HT1080 (cell line): ENCODE results near the gene MYL10. TPM values are rescaled to one million over a fixed set of nuclear protein-coding genes. Genes with fewer than 3 reads are reported as not detected.
"Not testable (repeated sequence)": the region's sequence is repeated elsewhere in the genome, so short reads cannot be mapped to it uniquely, and the experiment has no call there.

Experiments used
- DNase-seq: peaks from one replicate; pipeline ENCODE4 v3.0.0-alpha.2; 2015; ENCODE audit warnings: low read depth
- total RNA-seq: library from RNA; depleted of rRNA; stranded (reverse); fragments of >200 nt; shearing (Covaris generic); gene quantifications from 2 replicates; pipeline ENCODE4 v1.2.3, GENCODE V29; 2014

Gene MYL10
- total RNA-seq, 1 experiment from 2014 or later, result not detected

DNA sequence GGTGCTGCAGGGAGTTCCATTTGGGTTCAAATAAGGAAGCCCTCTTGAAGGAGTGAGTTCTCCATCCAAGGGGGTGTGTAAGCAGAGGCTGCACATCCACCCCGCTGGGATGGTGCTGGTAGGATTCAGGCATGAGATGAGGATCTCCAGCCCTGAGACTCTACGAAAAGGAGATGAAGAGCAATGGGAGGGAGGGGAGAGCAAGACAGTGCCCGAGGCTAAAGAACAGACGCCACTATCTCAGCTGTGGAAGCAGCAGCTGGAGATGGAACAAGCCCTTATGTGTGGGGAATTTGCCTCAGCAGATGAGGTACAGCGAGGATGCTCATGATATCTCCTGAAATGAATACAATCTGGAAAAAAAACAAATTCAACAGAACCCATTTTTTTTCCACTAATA lies 28.1 kb upstream of the MYL10 start:
- DNase-seq, result no peak

DNA sequence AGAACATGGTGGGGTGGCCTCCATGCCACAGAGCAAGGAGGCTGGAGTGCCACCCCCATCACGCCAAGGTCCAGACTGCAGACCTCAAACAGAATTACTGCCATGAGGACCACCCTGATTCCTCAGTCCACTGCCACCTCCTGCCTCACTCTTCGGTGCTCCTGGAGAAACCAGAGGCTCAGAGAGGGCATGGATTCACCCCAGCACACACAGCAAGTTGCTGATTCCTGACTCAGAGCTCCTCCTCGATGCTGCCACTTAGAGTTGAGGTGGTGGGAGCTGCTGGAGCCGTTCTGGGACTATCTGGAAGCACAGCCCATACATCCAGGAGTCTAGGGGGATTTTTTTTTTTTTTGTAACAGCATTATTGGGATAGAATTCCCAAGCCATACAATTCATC lies 22.0 kb upstream of the MYL10 start:
- DNase-seq, result no peak

DNA sequence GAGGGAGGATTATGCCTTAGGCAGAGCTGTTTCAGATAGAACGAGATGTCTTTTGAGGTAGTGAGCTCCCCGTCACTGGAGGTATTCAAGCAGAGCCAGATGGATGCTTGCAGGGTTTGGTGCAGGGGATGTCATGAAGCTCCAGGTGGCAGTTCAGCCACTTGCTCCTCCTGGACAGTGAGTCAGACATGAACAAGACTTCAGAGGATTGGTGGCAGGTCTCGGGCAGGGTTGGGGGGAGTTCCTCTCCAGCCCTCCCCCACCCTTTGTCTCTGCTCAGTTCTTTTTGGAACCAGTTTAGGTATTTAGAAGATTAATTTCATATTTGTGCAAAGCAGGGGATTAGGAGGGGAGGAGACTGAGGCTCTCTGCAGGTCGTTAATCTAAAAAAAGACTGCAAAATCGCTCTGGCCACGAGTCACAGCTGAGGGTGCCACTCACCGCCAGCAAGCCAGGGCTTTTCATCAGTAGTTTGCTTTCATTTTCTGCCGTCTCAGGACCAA lies 21.5 kb upstream of the MYL10 start:
- DNase-seq, result no peak

DNA sequence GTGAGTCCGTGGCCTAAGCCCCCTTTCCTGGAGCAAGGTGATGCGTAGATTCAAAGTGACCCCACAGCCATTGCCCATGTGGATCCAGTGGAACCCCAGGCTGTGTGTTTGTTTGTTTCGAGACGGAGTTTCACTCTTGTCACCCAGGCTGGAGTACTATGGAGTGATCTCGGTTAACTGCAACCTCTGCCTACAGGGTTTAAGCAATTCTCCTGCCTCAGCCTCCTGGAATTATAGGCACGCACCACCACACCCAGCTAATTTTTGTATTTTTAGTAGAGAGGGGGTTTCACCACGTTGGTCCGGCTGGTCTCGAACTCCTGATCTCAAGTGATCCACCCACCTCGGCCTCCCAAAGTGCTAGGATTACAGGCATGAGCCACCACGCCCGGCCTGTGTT lies 18.8 kb upstream of the MYL10 start:
- not testable (repeated sequence) for DNase-seq

DNA sequence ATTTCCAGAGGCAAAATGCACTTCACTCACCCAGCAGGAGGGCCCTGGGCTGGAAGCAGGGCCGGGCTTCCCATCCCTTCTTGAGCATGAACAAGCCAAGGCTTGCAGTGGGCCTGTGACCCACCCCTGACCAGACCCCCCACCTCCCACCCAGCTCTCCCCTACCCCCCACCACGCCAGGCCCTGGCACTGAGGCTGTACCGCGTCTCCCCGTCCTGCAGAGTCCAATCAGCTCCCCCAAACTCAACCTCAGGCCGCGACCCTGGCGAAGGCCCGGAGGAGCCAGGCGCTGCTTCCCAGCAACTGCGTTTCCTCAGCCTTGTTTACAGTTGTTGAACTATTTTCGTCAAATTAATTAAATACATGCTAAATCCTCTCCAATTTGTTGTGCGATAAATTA lies 16.9 kb upstream of the MYL10 start:
- no peak for DNase-seq

DNA sequence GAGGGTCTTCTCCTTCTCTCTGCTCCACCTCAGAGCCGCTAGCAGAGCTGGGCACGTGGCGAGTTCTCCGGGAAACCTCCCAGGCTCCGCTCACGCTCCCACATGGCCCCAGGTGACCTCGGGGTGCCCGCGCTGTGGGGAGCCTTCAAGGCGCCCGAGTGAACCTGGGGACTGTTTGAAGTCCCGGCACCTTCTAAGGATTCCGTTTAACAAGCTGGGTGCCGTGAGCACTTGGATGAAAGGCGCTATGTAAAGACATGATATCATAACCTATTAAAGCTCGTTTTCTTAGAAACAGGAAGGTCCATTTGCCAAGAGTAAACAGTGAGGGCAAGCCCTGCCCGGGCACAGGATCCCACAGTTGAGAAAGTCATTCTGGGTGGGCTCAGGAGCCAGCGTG lies 15.8 kb upstream of the MYL10 start:
- DNase-seq, result no peak

DNA sequence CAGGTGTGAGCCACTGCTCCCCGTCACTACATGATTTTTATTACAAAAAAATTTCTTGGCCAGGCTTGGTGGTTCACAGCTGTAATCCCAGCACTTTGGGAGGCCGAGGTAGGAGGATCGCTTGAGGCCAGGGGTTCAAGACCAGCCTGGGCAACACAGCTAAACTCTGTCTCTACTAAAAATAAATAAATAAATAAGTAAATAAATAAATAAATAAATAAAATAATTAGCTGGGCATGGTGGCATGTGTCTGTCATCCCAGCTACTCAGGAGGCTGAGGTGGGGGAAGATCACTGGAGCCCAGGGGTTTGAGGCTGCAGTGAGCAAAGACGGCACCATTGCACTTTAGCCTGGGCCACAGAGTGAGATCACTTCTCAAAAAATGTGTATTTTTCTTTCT lies 10.0 kb upstream of the MYL10 start:
- not testable (repeated sequence) for DNase-seq

DNA sequence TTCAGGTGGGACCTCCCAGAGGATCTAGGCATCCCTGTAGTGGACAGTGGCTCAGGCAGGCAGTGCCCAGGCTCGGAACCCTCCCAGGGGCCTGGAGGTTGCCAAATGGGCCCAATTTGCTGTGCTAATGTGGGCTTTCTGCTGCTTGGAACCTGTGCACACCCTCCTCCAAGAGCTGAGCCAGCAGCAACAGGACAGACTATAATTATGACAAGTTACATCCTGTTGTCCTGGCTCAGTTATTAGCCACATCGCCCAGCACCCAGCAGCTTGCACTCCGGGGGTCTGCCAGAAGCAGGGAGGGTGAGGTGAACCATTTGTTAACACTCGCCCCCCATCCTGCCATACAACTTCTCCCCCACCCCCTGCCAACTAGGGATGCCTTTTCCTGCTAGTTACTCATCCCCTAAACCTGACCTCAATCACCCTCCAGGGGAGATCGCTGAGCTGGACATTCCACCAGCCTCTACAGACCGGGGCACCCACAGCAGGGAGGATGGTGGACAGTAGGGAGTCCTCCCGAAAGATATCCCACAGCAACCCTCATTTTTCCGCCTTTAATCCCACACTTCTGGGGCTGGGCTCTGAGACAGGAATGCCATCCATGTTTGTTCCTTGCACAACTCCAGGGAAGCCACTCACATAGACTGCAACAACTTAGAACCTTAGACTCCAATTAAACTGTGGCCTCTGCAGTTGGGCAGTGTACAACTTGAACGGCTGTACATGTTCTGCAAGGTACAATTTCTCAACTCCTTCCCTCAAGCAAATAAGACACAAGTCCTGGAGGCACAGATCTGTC lies 7.9 kb upstream of the MYL10 start:
- DNase-seq, result no peak

DNA sequence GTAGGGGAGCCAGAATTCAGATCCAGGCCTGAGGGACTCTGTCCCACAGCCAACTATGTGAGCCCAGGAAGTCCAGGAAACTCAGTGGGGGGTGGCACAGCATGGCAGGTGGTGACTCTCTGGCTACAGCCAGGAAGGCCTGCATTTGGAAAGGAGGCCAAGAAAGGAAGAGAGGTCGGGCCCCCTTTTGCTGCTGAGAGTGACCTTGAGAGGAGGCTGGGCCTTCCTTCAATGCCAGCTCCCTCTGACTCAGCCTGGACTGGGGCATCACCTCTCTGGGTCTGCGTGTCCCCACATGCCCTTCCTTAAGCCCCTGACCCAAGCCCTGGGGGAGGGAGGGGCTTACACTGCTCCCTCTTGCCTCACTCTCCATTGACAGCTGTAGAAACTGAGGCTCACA lies 6.4 kb upstream of the MYL10 start:
- no peak for DNase-seq

DNA sequence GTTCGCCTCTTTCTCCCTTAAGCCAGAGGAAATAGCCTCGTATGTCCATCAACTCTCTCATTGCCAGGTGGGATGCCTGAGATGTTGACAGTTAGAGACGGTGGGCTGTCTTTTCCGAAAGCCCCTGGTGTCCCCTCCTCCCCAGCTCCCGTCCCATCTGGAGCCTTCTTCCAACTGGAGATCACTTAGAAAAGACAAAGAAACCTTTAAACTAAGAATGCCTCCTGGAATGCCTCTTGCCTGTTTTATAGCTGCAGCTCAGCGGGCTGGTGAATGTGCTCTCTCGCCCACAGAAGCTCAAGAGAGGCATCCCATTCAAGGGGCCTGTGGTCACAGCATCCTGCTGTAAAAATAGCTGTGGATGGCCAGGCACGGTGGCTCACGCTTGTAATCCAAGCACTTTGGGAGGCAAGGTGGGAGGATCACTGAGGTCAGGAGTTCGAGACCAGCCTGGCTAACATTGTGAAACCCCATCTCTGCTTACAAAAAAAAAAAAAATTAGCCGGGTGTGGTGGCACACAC lies 5.2 kb upstream of the MYL10 start:
- no peak for DNase-seq

DNA sequence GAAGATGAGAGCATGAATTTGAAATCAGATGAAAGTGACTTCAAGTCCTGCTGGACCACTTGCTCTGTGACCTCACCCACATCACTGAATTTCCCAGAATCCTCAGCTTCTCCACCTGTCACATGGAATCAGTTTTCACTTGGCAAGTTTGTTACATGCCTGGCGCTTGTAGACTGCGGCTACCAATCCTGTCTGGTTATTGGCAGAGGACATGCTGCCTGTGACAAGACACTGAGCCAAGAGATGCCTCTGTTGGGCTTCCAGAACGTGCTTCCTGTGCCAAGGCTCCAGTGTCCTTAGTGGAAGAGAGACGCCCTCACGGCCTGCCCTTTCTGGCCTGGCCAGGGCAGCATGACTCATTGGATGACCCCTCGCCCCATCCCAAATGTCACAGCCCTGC lies 4.4 kb upstream of the MYL10 start:
- DNase-seq, result no peak

DNA sequence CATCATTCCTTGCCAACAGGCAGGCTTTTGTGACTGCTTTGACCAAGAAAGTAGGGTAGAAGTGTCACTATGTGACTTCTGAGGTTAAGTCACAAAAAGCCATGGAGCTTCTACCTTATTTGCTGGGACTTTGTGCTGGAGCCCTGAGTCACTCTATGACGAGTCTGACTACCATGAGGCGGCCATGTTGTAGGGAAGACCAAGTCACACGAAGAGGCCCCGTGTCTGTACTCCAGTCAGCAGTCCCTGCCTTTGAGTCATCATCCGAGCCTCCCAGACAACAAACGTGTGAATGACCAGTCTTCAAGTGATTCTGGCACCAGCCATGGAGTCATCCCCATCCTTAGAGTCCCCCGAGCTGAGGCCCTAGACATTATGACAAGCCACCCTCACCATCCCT lies 3.5 kb upstream of the MYL10 start:
- peak; percentile 68 for DNase-seq

DNA sequence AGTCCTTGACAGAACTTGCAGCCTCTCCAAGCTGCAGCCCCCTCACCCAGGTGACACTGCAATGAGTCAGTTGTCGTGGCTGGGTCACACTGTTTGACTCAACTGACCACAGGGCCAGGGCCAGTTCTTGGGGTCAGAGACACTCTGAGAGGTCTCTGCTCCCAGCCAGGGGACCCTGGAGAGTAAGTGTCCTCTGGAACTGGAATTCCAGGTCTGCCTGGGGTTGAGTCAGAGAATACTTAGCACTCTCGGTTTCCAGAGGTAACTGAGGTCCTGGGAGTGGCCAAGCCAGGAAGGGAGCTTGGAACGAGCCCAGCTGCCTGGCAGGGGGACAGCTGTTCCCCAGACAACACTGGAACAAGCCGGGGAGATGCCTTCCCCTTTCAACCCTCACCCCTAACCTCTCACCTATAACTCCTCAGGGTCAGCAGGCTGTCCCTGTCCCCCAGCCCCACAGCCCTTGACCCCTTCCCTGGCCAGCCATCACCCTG lies 2.2 kb upstream of the MYL10 start:
- peak; percentile 48 for DNase-seq

DNA sequence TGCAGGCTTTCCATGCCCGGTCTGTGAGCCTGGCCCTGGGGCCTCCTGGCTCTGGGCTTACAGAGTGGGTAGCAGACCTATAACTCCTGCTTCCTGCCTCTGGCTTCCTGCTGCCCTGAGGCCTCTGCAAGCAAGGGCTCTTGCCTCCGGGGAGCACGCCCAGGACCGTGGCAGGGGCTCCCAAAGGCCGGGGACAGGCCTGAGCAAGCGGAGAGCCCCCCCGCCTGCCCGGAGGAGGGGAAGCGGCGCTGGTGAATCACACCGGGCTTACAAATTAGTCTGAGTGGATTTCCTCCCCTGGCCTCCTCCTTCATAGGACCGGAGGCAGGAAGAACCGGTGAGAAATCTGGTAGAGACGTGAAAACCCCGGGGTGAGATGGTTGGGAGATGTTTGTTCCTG lies 1.5 kb upstream of the MYL10 start:
- DNase-seq, result peak; percentile 87

DNA sequence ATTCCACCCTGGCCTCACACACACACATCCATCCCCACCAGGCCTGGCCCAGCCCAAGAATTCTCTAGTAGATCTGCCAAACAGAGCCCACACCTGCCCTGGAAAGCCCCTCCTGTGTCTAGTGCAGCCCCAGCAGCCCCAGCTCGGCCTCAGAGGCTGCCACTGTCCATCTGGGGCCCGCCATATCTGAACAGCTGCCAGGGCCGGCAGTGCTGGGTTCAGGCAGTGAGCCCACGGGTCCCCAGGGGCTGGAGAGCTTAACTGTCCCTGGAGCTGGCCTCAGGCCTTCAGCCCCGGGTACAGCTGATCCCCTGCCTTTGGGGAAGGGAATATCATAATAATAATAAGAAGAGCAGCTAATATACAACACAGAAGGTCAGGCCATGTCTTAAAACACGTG lies 574 bp downstream of the MYL10 start:
- no peak for DNase-seq

DNA sequence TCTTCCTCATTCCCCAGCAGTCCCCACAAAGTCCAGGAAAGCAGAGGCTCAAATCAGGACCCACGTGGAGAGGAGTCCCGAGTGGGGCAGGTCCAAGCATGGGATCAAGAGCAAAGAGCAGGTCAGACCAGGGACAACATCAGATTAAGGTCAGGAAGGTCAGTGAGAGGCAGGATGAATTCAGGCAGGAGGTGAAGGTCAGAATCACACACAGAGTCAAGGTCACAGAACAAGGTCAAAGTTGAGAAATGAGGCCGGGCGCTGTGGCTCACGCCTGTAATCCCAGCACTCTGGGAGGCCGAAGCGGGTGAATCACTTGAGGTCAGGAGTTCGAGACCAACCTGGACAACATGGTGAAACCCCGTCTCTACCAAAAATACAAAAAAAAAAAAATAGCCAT lies 2.3 kb downstream of the MYL10 start:
- no peak for DNase-seq

DNA sequence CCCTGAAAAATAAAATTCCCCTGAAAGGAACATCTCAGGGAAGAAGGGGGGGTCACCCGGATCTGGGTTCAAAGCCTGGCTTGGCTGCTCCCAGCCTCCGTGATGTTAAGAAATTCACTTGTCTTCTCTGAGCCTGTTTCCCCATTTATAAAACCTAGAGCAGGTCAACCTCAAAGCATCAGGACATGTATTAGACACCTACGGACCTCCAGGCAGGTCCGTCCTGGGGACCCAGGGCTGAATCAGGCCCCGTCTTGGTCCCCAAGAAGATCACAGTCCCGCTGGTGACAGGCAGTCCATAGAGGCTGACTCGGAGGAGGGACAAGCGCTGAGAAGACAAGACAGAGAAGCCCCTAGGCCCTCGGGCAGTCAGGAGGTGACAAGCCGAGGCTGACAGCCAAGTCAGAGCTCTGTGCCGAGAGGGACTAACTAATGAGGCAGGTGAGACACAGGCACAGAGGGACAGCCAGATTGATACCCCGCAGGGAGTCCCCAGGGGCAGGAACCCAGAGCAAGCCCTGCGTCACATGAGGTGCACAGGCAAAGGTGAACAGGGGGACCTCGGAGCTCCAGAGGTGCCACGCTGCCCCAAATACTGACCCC lies 2.9 kb downstream of the MYL10 start:
- DNase-seq, result no peak

DNA sequence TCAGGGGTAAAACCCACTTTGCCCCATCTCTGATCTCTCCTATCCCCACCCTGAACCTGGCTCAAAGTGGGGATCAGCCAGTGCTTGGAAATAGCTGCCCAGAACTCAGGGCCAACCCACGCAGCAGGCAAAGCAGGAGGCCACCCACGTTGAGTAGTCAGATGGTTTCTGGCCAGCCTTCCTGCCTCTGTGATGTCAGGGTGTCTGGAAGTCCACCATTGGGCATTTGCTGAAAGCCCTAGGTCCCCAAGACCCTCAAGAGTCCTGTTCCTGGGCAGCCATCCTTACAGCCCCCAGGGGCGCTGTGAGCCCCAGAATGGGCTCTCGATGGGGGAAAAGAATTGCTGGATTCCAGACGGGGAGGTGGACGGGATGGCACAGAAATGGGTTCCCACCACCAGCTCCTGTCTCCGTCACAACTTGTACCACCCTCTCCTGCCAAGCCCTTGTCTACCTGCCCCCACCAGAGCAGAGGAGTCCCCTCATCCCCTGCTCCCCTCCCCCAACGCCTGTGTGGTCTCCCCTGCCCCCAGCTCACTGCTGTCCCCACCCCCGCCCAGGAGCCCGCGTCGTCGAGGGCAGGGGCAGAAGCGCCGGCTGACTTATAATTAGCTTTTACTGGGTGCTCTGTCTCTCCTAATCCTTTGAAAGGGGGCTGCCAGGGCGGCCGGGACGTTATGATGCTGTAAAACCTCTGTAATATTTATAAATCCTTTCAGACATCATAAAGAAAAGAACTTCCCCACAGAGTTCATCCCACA lies 3.9 kb downstream of the MYL10 start:
- no peak for DNase-seq

DNA sequence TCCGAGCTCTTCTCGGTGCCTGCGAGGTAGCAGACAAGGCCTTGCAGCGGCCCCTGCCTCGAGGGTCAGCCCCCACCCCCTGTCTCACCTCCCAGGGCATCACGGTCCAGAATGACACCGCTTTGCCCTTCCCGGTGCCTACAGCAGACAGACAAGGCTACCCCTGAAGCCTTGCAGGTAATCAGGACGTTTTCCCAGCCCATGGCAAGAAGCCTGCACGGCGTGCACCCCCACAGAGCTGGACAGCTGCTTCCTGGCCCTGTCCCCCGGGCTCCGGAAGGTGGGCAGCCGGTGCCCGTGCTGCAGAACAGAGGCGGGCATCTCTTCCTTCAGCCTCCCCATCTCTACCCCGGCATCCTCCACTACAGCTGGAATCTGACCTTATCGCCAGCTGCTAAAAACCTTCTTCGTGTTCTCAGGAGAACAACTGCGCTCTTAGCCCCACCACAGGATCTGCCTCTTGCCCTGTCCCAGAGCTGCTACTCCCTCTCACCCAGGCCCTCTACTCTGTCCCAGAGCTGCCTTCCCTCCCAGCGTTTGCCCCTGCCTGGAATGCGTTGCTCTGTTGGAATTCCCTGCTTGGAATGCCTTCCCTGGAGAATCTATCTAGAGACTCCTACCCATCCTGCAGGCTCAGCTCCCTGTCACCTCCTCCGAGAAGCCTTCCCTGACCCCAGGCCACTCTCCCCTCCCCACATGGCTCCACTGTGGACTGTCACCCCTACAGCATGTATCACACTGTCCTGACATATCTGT lies 4.7 kb downstream of the MYL10 start:
- no peak for DNase-seq

DNA sequence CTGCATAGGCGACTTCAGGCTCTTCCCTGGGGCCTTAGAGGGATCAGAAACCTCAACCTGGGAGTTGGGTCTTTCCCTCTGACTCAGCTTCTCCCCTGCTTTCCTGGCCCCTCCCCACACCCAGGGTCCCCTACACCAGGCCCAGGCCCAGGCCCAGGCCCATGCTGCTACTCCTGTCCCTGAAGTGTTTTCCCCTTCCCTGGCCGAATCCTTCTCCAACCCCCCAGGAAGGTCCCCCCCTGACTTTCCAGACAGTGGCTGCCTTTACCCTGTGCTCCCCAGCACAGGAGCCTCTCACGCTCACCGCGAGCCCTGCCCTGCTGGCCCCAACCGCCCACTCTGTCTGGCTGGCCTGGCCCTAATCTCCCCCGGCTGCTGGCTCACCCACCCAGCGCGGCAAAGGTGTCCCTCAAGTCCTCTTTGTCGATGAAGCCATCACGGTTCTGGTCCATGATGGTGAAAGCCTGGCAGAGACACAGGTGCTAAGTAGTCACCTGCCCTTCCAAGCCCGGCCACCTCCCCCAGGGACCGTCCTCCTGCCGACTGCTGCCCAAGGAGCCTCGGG lies 6.4 kb downstream of the MYL10 start:
- no peak for DNase-seq

DNA sequence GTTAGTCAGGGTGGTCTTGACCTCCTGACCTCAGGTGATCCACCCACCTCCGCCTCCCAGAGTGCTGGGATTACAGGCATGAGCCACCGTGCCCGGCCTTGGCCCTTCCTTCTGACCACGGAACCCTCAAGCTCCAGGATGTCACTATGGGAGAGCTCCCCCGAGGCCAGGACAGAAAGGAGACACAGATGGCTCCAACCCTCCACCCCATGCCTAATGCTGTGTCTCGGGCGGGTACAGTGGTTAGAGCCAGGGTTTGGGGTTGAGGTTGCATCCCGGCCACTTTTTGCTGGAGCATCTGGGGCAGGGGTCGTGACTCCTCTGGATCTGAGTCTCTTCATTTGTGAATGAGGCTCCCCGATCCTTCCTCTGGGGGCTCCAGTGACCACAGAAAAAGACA lies 8.1 kb downstream of the MYL10 start:
- DNase-seq, result no peak
